ENCODE data around the gene GUCY2F. TPM values are rescaled to one million over a fixed set of nuclear protein-coding genes. Genes with fewer than 3 reads are reported as not detected.

The GUCY2F gene
- total and polyA plus RNA-seq, 2 donors (not counting 1 experiment from before 2014, with no cell fraction given) = under 0.01 TPM; not detected in 1

GRCh38 chrX:109362101-109362500 is 119.8 kb downstream of the GUCY2F start:
- Histone ChIP-seq H3K4me2 (ENCODE audit: extremely low read depth, insufficient read depth, low read length) (no peak overlapping the region), H3K9me3 (ENCODE audit: control insufficient read depth, insufficient read depth, low read depth, low read length) (no peaks in the 10 kb centered on the region), H3K79me2 (ENCODE audit: control insufficient read depth, insufficient read depth, low read length) (no peaks in the 10 kb centered on the region), H3K4me1 (ENCODE audit: control insufficient read depth, extremely low read depth, insufficient read depth, low read length) (no peaks in the 10 kb centered on the region), H4K20me1 (ENCODE audit: control insufficient read depth, extremely low read depth, insufficient read depth, low read length) (no peaks in the 10 kb centered on the region), H2AFZ (ENCODE audit: low read length) (no peak overlapping the region), H3K9ac (ENCODE audit: insufficient read depth, low read length) (no peak overlapping the region), H3K27me3 (ENCODE audit: control insufficient read depth, insufficient read depth, low read length) (no peaks in the 10 kb centered on the region), H3K27ac (ENCODE audit: insufficient read depth, low read length) (no peak overlapping the region), H3K36me3 (ENCODE audit: control insufficient read depth, insufficient read depth, low read length) (no peaks in the 10 kb centered on the region), H3K4me3 (replicated peaks in 1 of 4; ENCODE audit: control extremely low read depth in 1 of 4, insufficient read depth in 1 of 4, low read depth in 3 of 4, low read length in 4 of 4) (no peak overlapping the region)
- no peak for TF ChIP-seq EZH2 (IDR thresholded peaks at IDR 0.05; ENCODE audit: low read length, missing control alignments)
- no peak for TF ChIP-seq CTCF (conservative IDR thresholded peaks at IDR 0.05 in 1 of 2, IDR thresholded peaks at IDR 0.05 in 1 of 2; ENCODE audit: low read depth in 1 of 2, low read length in 2 of 2)
- DNase-seq (ENCODE audit: low read depth in 2 of 2) = no peak

- H3K4me2 ChIP-seq (ENCODE audit: extremely low read depth, insufficient read depth, low read length) = no peak overlapping the region
- no peaks in the 10 kb centered on the region for H3K27me3 ChIP-seq (ENCODE audit: control insufficient read depth, insufficient read depth, low read length)
- H3K9ac ChIP-seq (ENCODE audit: insufficient read depth, low read length) = no peak overlapping the region
- no peaks in the 10 kb centered on the region for H3K4me1 ChIP-seq (ENCODE audit: control insufficient read depth, extremely low read depth, insufficient read depth, low read length)
- peak in 1 of 2 donors; percentile 20 for DNase-seq (ENCODE audit: low read depth in 2 of 2)
- no peak overlapping the region for H2AFZ ChIP-seq (ENCODE audit: low read length)
- H3K4me3 ChIP-seq (replicated peaks in 1 of 4; ENCODE audit: control extremely low read depth in 1 of 4, insufficient read depth in 1 of 4, low read depth in 3 of 4, low read length in 4 of 4) = no peak overlapping the region
- H3K79me2 ChIP-seq (ENCODE audit: control insufficient read depth, insufficient read depth, low read length) = no peaks in the 10 kb centered on the region
- H3K9me3 ChIP-seq (ENCODE audit: control insufficient read depth, insufficient read depth, low read depth, low read length) = no peaks in the 10 kb centered on the region
- no peaks in the 10 kb centered on the region for H3K36me3 ChIP-seq (ENCODE audit: control insufficient read depth, insufficient read depth, low read length)
- no peaks in the 10 kb centered on the region for H4K20me1 ChIP-seq (ENCODE audit: control insufficient read depth, extremely low read depth, insufficient read depth, low read length)
- no peak for TF ChIP-seq CTCF (conservative IDR thresholded peaks at IDR 0.05 in 1 of 2, IDR thresholded peaks at IDR 0.05 in 1 of 2; ENCODE audit: low read depth in 1 of 2, low read length in 2 of 2)
- no peak for TF ChIP-seq EZH2 (IDR thresholded peaks at IDR 0.05; ENCODE audit: low read length, missing control alignments)
- H3K27ac ChIP-seq (ENCODE audit: insufficient read depth, low read length) = no peak overlapping the region
These were observed 121.6 kb downstream of the GUCY2F start for GRCh38 chrX:109360301-109360700.

GRCh38 chrX:109357706-109358105 is 124.2 kb downstream of the GUCY2F start:
- H2AFZ ChIP-seq (ENCODE audit: low read length) = no peak overlapping the region
- H3K4me3 ChIP-seq (replicated peaks in 1 of 4; ENCODE audit: control extremely low read depth in 1 of 4, insufficient read depth in 1 of 4, low read depth in 3 of 4, low read length in 4 of 4) = no peak overlapping the region
- no peak overlapping the region for H3K9ac ChIP-seq (ENCODE audit: insufficient read depth, low read length)
- H3K27ac ChIP-seq (ENCODE audit: insufficient read depth, low read length) = no peak overlapping the region
- H3K36me3 ChIP-seq (ENCODE audit: control insufficient read depth, insufficient read depth, low read length) = no peaks in the 10 kb centered on the region
- H3K27me3 ChIP-seq (ENCODE audit: control insufficient read depth, insufficient read depth, low read length) = no peaks in the 10 kb centered on the region
- TF ChIP-seq EZH2 (IDR thresholded peaks at IDR 0.05; ENCODE audit: low read length, missing control alignments) (no peak), CTCF (conservative IDR thresholded peaks at IDR 0.05 in 1 of 2, IDR thresholded peaks at IDR 0.05 in 1 of 2; ENCODE audit: low read depth in 1 of 2, low read length in 2 of 2) (no peak)
- DNase-seq (ENCODE audit: low read depth in 2 of 2) = no peak
- no peaks in the 10 kb centered on the region for H3K79me2 ChIP-seq (ENCODE audit: control insufficient read depth, insufficient read depth, low read length)
- no peaks in the 10 kb centered on the region for H3K4me1 ChIP-seq (ENCODE audit: control insufficient read depth, extremely low read depth, insufficient read depth, low read length)
- no peak overlapping the region for H3K4me2 ChIP-seq (ENCODE audit: extremely low read depth, insufficient read depth, low read length)
- no peaks in the 10 kb centered on the region for H4K20me1 ChIP-seq (ENCODE audit: control insufficient read depth, extremely low read depth, insufficient read depth, low read length)
- H3K9me3 ChIP-seq (ENCODE audit: control insufficient read depth, insufficient read depth, low read depth, low read length) = no peaks in the 10 kb centered on the region
